ENCODE measurements around the gene TAMM41. TPM values are rescaled to one million over a fixed set of nuclear protein-coding genes. Genes with fewer than 3 reads are reported as not detected.

TAMM41 gene
- total RNA-seq, 4 donors from 2014 or later, result 10.0 to 15.9 (median 11.4) TPM

DNA sequence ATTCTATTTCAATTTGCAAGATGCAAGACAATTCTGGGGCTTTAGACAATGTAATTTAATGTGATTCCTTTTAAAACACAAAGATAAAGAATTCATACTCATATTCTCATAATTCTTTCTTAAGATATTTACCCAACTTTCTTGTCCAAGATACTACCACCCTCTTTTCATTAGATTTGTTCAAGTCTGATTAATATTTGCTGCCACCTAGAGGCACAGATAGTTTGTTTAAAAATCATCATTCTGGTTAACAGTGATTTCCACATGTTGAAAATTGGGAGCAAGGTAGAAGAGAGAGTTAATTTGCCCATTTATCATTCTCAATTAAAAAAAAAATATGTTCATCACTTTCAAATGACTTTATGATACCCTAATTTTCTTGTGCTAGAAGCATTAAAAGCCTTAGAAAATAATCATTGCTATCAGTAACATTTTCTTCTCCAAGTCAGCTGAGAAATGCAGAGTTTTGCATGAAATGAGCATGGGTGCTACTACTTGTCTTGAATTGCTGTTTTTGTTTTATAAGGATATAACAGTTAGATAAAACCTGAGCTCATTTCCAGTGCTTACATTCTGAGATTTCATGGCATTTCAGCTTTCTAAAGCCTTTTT lies 11.6 kb downstream of the TAMM41 start:
- H3K4me3 ChIP-seq (replicated peaks in 1 of 3), result no peak overlapping the region
- DNase-seq, result no peak
- intact Hi-C loops (cut with DNase I), result no loop called here
- H3K4me1 ChIP-seq, result peaks cover 0 to 4% of the 10 kb centered on the region in 2 donors
- no peak overlapping the region for H3K27ac ChIP-seq
- TF ChIP-seq, protein P1, sequence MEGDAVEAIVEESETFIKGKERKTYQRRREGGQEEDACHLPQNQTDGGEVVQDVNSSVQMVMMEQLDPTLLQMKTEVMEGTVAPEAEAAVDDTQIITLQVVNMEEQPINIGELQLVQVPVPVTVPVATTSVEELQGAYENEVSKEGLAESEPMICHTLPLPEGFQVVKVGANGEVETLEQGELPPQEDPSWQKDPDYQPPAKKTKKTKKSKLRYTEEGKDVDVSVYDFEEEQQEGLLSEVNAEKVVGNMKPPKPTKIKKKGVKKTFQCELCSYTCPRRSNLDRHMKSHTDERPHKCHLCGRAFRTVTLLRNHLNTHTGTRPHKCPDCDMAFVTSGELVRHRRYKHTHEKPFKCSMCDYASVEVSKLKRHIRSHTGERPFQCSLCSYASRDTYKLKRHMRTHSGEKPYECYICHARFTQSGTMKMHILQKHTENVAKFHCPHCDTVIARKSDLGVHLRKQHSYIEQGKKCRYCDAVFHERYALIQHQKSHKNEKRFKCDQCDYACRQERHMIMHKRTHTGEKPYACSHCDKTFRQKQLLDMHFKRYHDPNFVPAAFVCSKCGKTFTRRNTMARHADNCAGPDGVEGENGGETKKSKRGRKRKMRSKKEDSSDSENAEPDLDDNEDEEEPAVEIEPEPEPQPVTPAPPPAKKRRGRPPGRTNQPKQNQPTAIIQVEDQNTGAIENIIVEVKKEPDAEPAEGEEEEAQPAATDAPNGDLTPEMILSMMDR (IDR thresholded peaks at IDR 0.05), result peak in 3 of 6 experiments; percentile 34 to 48 (median 42)
- no peak for TF ChIP-seq POLR2A (IDR thresholded peaks at IDR 0.05)
- H3K9me3 ChIP-seq, result no peaks in the 10 kb centered on the region
- H3K36me3 ChIP-seq, result peaks cover 25 to 36% of the 10 kb centered on the region in 2 donors
- no peaks in the 10 kb centered on the region for H3K27me3 ChIP-seq

DNA sequence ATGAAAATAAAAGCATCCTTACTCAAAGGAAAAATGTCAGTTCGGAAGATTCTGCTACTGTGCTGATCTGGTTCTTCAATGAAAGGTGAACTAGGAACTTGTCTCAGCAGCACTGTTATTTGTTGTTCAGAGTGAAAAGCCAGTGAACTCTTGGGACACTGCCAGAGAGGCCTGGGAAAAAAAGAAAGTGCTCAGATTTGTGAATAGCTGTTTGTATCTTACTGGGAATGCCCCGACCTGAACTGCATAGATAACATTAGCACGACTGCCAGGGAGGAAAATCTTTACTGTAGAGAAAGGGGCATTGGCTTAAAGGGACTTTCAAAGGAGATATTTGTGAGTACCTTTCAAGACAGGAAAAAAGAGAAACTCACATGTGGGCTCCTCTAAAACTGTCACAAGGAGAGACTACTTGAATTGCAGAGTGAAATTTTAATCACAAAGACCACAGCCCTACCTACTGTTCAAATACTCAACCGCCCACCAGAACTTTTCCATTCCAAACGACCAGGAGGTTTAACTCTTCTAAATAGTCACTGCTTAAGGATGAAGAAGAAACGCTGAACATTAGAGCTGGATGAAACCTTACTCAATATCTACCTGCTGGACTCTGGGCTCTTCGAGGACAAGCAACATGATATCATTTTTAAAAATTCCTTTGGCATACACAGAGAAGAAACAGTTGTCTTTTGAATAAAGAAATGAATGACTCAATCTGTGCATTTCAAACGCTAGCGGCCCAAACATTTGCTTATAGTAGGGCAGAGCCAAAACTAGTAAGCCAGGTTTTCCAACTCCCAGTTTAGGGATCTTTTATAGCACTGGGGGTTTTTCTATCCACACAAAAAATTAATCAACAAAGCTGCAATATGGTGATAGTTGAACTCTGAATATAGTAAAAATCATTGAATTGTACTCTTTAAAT lies 13.4 kb downstream of the TAMM41 start:
- peak; percentile 39 to 54 for DNase-seq
- Histone ChIP-seq H3K4me1 (peaks cover 0 to 4% of the 10 kb centered on the region in 2 donors), H3K9me3 (no peaks in the 10 kb centered on the region), H3K27ac (no peak overlapping the region), H3K27me3 (no peaks in the 10 kb centered on the region), H3K36me3 (peaks cover 38 to 43% of the 10 kb centered on the region in 2 donors), H3K4me3 (replicated peaks in 1 of 3) (no peak overlapping the region)
- WGBS, 2 donors, result 71% methylated on average over 9 of the region's 9 CpGs
- TF ChIP-seq, protein P1 (IDR thresholded peaks at IDR 0.05), result no peak
- no peak for TF ChIP-seq POLR2A (IDR thresholded peaks at IDR 0.05)
- intact Hi-C loops (cut with DNase I), result no loop called here

DNA sequence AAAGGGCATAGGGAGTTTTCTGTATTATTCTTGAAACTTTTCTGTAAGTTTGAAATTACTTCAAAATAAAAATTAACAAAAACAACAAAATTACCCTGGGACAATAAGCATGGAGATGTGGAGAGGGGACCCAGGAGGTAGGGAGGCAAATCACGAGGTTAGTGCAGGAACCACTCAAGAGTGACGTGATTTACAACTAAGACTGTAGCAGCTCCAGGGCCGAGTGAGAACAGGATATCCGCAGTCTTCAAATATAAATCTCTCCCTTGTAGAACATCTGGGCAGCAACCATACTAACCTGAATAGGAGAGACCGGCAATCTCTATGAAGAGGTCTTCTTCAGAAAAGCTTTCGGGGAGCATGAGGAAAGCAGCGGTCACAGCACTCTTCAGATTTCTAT lies 17.3 kb downstream of the TAMM41 start:
- intact Hi-C loops (cut with DNase I), result no loop called here
- Histone ChIP-seq H3K27ac (no peak overlapping the region), H3K4me1 (peaks cover 0 to 4% of the 10 kb centered on the region in 2 donors), H3K9me3 (no peaks in the 10 kb centered on the region), H3K27me3 (no peaks in the 10 kb centered on the region), H3K36me3 (peaks cover 47 to 50% of the 10 kb centered on the region in 2 donors), H3K4me3 (replicated peaks in 1 of 3) (no peak overlapping the region)
- WGBS, 2 donors, result 91 to 92% methylated on average over 7 of the region's 7 CpGs
- no peak for DNase-seq
- TF ChIP-seq, protein P1 (IDR thresholded peaks at IDR 0.05), result no peak
- TF ChIP-seq POLR2A (IDR thresholded peaks at IDR 0.05), result no peak

DNA sequence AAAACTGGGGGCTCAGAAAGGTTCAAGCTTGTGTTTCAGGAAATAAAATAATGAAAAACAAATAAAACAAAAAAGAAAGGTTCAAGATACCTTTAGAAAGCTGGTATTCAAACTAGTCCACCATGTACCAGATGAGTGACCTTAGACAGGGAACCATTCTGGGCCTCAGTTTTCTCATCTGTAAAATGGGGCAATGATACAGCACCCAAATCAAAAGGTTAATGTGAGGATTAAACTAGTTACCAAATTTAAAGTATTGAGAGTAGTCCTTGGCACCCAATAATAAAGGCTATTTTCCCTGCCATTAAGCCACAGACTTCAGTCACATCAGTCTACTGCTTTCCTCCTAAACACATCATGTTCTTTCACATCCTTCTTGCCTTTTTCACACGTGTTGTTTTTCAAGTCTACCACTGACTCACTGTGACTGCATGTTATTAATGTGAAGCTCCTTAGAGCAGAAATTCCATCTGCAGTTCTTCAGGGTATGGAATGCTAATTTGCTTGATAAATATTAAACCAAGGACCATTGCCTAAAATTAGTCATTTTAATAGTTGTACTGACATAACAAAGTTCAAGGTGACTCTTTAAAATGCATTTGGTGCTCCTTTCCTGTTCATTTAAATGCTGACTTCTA lies 19.9 kb downstream of the TAMM41 start:
- Histone ChIP-seq H3K27me3 (no peaks in the 10 kb centered on the region), H3K36me3 (peaks cover 37 to 41% of the 10 kb centered on the region in 2 donors), H3K4me1 (no peaks in the 10 kb centered on the region), H3K4me3 (replicated peaks in 1 of 3) (no peak overlapping the region), H3K27ac (no peak overlapping the region), H3K9me3 (no peaks in the 10 kb centered on the region)
- intact Hi-C loops (cut with DNase I), result no loop called here
- no peak for DNase-seq
- TF ChIP-seq POLR2A (IDR thresholded peaks at IDR 0.05), result no peak
- TF ChIP-seq, protein P1 (IDR thresholded peaks at IDR 0.05), result no peak
- 77 to 87% methylated on average over 1 of the region's 1 CpG for WGBS, 2 donors
